ENCODE data around the gene CDKN2B. TPM values are rescaled to one million over a fixed set of nuclear protein-coding genes. Genes with fewer than 3 reads are reported as not detected.

Gene CDKN2B
- total RNA-seq, 2 experiments from 2014 or later: not detected

- ATAC-seq (ENCODE audit: poor library complexity) (peak; percentile 40), DNase-seq (peak in 7 of 14 experiments; percentile 16 to 73 (median 43))
- Histone ChIP-seq H3K9me3 (ENCODE audit: control insufficient read depth in 1 of 2, insufficient read depth in 1 of 2, low read length in 2 of 2) (peaks cover 0 to 5% of the 10 kb centered on the region in 2 experiments), H3K27me3 (ENCODE audit: control insufficient read depth in 1 of 2, insufficient read depth in 2 of 2, low read length in 2 of 2) (peaks cover 7 to 21% of the 10 kb centered on the region in 2 experiments), H3K4me3 (ENCODE audit: low read length) (peak within 1 kb of the TSS; percentile 88), H3K4me1 (ENCODE audit: insufficient read depth, low read length) (peaks cover 20% of the 10 kb centered on the region), H3K36me3 (ENCODE audit: insufficient read depth, low read length) (no peaks in the 10 kb centered on the region), H3K27ac (ENCODE audit: low read depth in 1 of 2, low read length in 2 of 2) (peak within 1 kb of the TSS in 1 of 2 donors; percentile 74)
- peaks cover 52% of the 10 kb centered on the region for H3K27me3 Mint-ChIP-seq
- intact Hi-C loops (cut with DNase I, micrococcal nuclease): no loop called here
- peak within 1 kb of the TSS; percentile 100 for H3K4me3 Mint-ChIP-seq
- ChIA-PET CTCF (interaction anchor here (0.6 to 2.9 kb wide), 5 partner anchors 12 to 197 kb away, joined by 3 to 17 read pairs (median 4); no protein-coding TSS in a partner anchor), POLR2A (interaction anchor here (0.7 to 2.3 kb wide), 4 partner anchors 13 to 191 kb away, joined by 3 to 19 read pairs (median 4); no protein-coding TSS in a partner anchor)
- H3K4me1 Mint-ChIP-seq (ENCODE audit: low read depth): peaks cover 11% of the 10 kb centered on the region
- H3K9me3 Mint-ChIP-seq: no peaks in the 10 kb centered on the region
- H3K36me3 Mint-ChIP-seq (ENCODE audit: low read depth): peaks cover 10% of the 10 kb centered on the region
- peak within 1 kb of the TSS; percentile 78 for H3K27ac Mint-ChIP-seq
- TF ChIP-seq CTCF (IDR thresholded peaks at IDR 0.05): no peak
These were observed 14.5 kb downstream of the CDKN2B start, which contains the start of gene CDKN2B-AS1 for GRCh38 chr9:21994556-21995005. CDKN2B-AS1 (plus strand) TSS chr9:21994791.

- ATAC-seq (ENCODE audit: poor library complexity) (peak; percentile 40), DNase-seq (peak in 11 of 14 experiments; percentile 24 to 73 (median 39))
- intact Hi-C loops (cut with DNase I, micrococcal nuclease): no loop called here
- H3K9me3 Mint-ChIP-seq: no peaks in the 10 kb centered on the region
- no peaks in the 10 kb centered on the region for H3K36me3 ChIP-seq (ENCODE audit: insufficient read depth, low read length)
- peaks cover 11 to 26% of the 10 kb centered on the region in 2 experiments for H3K27me3 ChIP-seq (ENCODE audit: control insufficient read depth in 1 of 2, insufficient read depth in 2 of 2, low read length in 2 of 2)
- peaks cover 0 to 8% of the 10 kb centered on the region in 2 experiments for H3K9me3 ChIP-seq (ENCODE audit: control insufficient read depth in 1 of 2, insufficient read depth in 1 of 2, low read length in 2 of 2)
- H3K4me1 Mint-ChIP-seq (ENCODE audit: low read depth): peaks cover 11% of the 10 kb centered on the region
- H3K27ac ChIP-seq (ENCODE audit: low read depth in 1 of 2, low read length in 2 of 2): peak within 1 kb of the TSS in 1 of 2 donors; percentile 74
- no peak for TF ChIP-seq CTCF (IDR thresholded peaks at IDR 0.05)
- peak within 1 kb of the TSS; percentile 100 for H3K4me3 Mint-ChIP-seq
- peak within 1 kb of the TSS; percentile 78 for H3K27ac Mint-ChIP-seq
- ChIA-PET CTCF (interaction anchor here (0.6 to 2.9 kb wide), 4 partner anchors 11 to 25 kb away, joined by 3 to 17 read pairs (median 6); no protein-coding TSS in a partner anchor), POLR2A (interaction anchor here (0.6 to 2.3 kb wide), 6 partner anchors 14 to 211 kb away, joined by 3 to 19 read pairs (median 4); no protein-coding TSS in a partner anchor)
- peaks cover 10% of the 10 kb centered on the region for H3K36me3 Mint-ChIP-seq (ENCODE audit: low read depth)
- peaks cover 20% of the 10 kb centered on the region for H3K4me1 ChIP-seq (ENCODE audit: insufficient read depth, low read length)
- H3K4me3 ChIP-seq (ENCODE audit: low read length): peak within 1 kb of the TSS; percentile 88
- H3K27me3 Mint-ChIP-seq: peaks cover 55% of the 10 kb centered on the region
These were observed 15.1 kb downstream of the CDKN2B start, which contains the start of gene CDKN2A for GRCh38 chr9:21993893-21994555. CDKN2A (minus strand) TSS chr9:21994392.

- TF ChIP-seq CTCF (IDR thresholded peaks at IDR 0.05): no peak
- intact Hi-C loops (cut with DNase I, micrococcal nuclease): no loop called here
- Histone ChIP-seq H3K27ac (ENCODE audit: low read depth in 1 of 2, low read length in 2 of 2) (no peak overlapping the region), H3K4me3 (ENCODE audit: low read length) (peak overlapping the region; percentile 88), H3K9me3 (ENCODE audit: control insufficient read depth in 1 of 2, insufficient read depth in 1 of 2, low read length in 2 of 2) (peaks cover 0 to 8% of the 10 kb centered on the region in 2 experiments), H3K4me1 (ENCODE audit: insufficient read depth, low read length) (peaks cover 20% of the 10 kb centered on the region), H3K36me3 (ENCODE audit: insufficient read depth, low read length) (no peaks in the 10 kb centered on the region), H3K27me3 (ENCODE audit: control insufficient read depth in 1 of 2, insufficient read depth in 2 of 2, low read length in 2 of 2) (peaks cover 17 to 36% of the 10 kb centered on the region in 2 experiments)
- ATAC-seq (ENCODE audit: poor library complexity) (no peak), DNase-seq (no peak)
- ChIA-PET CTCF (interaction anchor here (1.2 to 1.4 kb wide), 2 partner anchors 10 to 15 kb away, joined by 4 to 8 read pairs; no protein-coding TSS in a partner anchor), POLR2A (interaction anchor here (1.0 kb wide), 1 partner anchor 23 kb away, joined by 3 read pairs; no protein-coding TSS in a partner anchor)
- Mint-ChIP-seq H3K4me1 (ENCODE audit: low read depth) (peaks cover 11% of the 10 kb centered on the region), H3K9me3 (no peaks in the 10 kb centered on the region), H3K4me3 (peak overlapping the region; percentile 100), H3K27me3 (peaks cover 65% of the 10 kb centered on the region), H3K36me3 (ENCODE audit: low read depth) (peaks cover 10% of the 10 kb centered on the region), H3K27ac (no peak overlapping the region)
These were observed 16.1 kb downstream of the CDKN2B start for GRCh38 chr9:21993007-21993406.

Measured in CD4-positive, alpha-beta T cell (primary cell).